Thyroid gland (tissue), 4 donors: ENCODE data around the gene CYP2C19. TPM values are rescaled to one million over a fixed set of nuclear protein-coding genes. Genes with fewer than 3 reads are reported as not detected.
"Not testable (repeated sequence)": the region's sequence is repeated elsewhere in the genome, so short reads cannot be mapped to it uniquely, and the experiment has no call there.

ENCODE experiments used
- DNase-seq, 2 donors: peaks; one replicate each; pipeline ENCODE4 v3.0.0-alpha.2; 2019
- H3K27ac ChIP-seq, 3 donors: fragments of 200-600 bp; sonication (generic); 1 replicate in 2 of 3; 2 replicates in 1 of 3; pipeline ENCODE4 v1.5.1; 2016 to 2019; ENCODE audit warnings: mild to moderate bottlenecking in 1 of 3, moderate library complexity in 1 of 3
- H3K27me3 ChIP-seq: fragments of 200-600 bp; sonication (generic); one replicate; pipeline ENCODE4 v1.5.1; 2019
- H3K36me3 ChIP-seq, 2 donors: fragments of 200-600 bp; sonication (generic); one replicate each; pipeline ENCODE4 v1.5.1; 2016 to 2019
- H3K4me1 ChIP-seq, 2 donors: fragments of 200-600 bp; sonication (generic); one replicate each; pipeline ENCODE4 v1.5.1; 2017 to 2019
- H3K4me3 ChIP-seq, 3 donors: fragments of 200-600 bp; sonication (generic); replicated peaks in 1 of 3; 1 replicate in 2 of 3; 2 replicates in 1 of 3; pipeline ENCODE4 v1.5.1; 2016; ENCODE audit warnings: mild to moderate bottlenecking in 1 of 3
- H3K9me3 ChIP-seq: fragments of 200-600 bp; sonication (generic); one replicate; pipeline ENCODE4 v1.5.1; 2017
- POLR2A ChIP-seq, 2 donors: fragments of 450-650 bp; IDR thresholded peaks; one replicate each; pipeline ENCODE4 v1.6.1; 2017; ENCODE audit warnings: antibody characterized with exemption in 2 of 2, mild to moderate bottlenecking in 2 of 2, moderate library complexity in 1 of 2
- WGBS, 2 donors: methylation state at CpG; one replicate each; pipeline ENCODE4 v1.1.5; 2017; 5-methylcytosine and 5-hydroxymethylcytosine counted together
- intact Hi-C: fragments of 100-400 bp; cut with DNase I; formaldehyde crosslinking; loops from one replicate; pipeline ENCODE4 v1.15.1; 2023
- total RNA-seq, 4 donors: library from RNA; depleted of rRNA; stranded (reverse); fragments of >200 nt; gene quantifications; one replicate each; pipeline ENCODE4 v1.2.3, GENCODE V29; 2016
- TF ChIP-seq, protein P1 (sequence below), 6 experiments: fragments of 200-600 bp in 3 of 6; fragments of 450-650 bp in 3 of 6; sonication (generic) in 3 of 6; IDR thresholded peaks; one replicate each; pipeline ENCODE4 v1.5.1; 2016 to 2019; ENCODE audit warnings: antibody characterized with exemption in 6 of 6, mild to moderate bottlenecking in 2 of 6, inconsistent platforms in 1 of 6, moderate library complexity in 1 of 6

CYP2C19 gene
- total RNA-seq, 4 donors from 2014 or later, result not detected

DNA sequence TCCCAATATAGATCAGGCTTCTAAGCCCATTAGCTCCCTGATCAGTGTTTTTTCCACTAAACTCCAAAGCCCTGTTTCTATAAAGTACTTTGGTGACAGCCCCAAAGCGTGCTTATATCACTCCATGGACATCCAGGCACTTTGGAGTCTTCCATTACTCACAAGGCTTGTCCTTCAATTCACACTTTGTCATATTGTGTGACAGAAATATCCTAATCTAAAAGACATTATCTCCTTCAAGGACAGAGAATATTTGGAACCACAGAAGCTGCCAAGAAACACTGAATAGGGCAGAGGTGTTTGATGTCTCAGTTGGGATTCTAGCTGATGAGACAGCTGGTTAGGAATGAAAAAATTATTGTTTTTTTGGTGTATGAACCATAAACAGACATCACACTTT lies 18.4 kb downstream of the CYP2C19 start:
- no peaks in the 10 kb centered on the region for H3K4me1 ChIP-seq
- DNase-seq, result no peak
- intact Hi-C loops, result no loop called here
- WGBS, 2 donors, result 71 to 73% methylated on average over 1 of the region's 1 CpG
- TF ChIP-seq, protein P1, sequence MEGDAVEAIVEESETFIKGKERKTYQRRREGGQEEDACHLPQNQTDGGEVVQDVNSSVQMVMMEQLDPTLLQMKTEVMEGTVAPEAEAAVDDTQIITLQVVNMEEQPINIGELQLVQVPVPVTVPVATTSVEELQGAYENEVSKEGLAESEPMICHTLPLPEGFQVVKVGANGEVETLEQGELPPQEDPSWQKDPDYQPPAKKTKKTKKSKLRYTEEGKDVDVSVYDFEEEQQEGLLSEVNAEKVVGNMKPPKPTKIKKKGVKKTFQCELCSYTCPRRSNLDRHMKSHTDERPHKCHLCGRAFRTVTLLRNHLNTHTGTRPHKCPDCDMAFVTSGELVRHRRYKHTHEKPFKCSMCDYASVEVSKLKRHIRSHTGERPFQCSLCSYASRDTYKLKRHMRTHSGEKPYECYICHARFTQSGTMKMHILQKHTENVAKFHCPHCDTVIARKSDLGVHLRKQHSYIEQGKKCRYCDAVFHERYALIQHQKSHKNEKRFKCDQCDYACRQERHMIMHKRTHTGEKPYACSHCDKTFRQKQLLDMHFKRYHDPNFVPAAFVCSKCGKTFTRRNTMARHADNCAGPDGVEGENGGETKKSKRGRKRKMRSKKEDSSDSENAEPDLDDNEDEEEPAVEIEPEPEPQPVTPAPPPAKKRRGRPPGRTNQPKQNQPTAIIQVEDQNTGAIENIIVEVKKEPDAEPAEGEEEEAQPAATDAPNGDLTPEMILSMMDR (IDR thresholded peaks at IDR 0.05), result no peak
- TF ChIP-seq POLR2A (IDR thresholded peaks at IDR 0.05), result no peak
- no peaks in the 10 kb centered on the region for H3K9me3 ChIP-seq
- H3K27me3 ChIP-seq, result no peaks in the 10 kb centered on the region
- no peak overlapping the region for H3K4me3 ChIP-seq
- no peak overlapping the region for H3K27ac ChIP-seq
- no peaks in the 10 kb centered on the region for H3K36me3 ChIP-seq

DNA sequence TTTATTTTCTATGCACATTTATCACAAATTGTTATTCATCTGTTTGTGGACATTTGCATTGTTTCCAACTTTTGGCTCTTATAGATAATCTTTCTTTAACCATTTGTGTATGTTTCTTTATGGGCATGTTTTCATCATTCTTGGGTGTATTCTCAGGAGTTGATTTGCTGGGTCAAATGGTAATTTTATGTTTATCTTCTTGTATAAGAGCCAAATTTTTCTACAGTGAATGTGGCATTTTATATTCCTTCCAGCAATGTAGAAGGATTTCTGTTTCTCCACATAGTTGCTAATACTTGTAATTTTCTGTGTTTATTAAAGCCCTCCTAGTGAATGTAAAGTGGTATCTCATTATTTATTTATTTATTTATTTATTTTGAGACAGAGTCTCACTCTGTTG lies 21.8 kb downstream of the CYP2C19 start:
- Histone ChIP-seq H3K4me1 (no peaks in the 10 kb centered on the region), H3K27me3 (no peaks in the 10 kb centered on the region), H3K27ac (no peak overlapping the region), H3K4me3 (no peak overlapping the region), H3K9me3 (no peaks in the 10 kb centered on the region), H3K36me3 (no peaks in the 10 kb centered on the region)
- no peak for DNase-seq
- intact Hi-C loops, result no loop called here
- TF ChIP-seq POLR2A (IDR thresholded peaks at IDR 0.05), result no peak
- TF ChIP-seq, protein P1 (IDR thresholded peaks at IDR 0.05), result no peak

DNA sequence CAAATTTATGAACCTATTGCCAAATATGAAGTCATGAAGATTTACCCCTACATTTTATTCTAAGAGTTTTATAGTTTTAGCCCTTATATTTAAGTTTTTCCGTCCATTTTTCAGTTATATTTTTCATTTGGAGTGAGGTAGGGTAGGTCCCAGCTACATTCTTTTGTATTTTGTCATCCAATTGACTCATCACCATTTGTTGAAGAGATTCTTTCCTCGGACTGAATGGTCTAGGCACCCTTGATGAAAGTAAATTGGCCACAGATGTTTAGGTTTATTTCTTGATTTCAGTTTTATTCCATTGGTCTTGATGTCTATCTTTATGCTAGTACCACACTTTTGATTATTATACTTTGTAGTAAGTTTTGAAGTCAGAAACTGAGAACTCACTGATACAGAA lies 22.7 kb downstream of the CYP2C19 start:
- intact Hi-C loops, result no loop called here
- Histone ChIP-seq H3K4me1 (no peaks in the 10 kb centered on the region), H3K27me3 (no peaks in the 10 kb centered on the region), H3K36me3 (no peaks in the 10 kb centered on the region), H3K4me3 (no peak overlapping the region), H3K27ac (no peak overlapping the region), H3K9me3 (no peaks in the 10 kb centered on the region)
- 72 to 77% methylated on average over 2 of the region's 2 CpGs for WGBS, 2 donors
- no peak for DNase-seq
- TF ChIP-seq, protein P1 (IDR thresholded peaks at IDR 0.05), result no peak
- no peak for TF ChIP-seq POLR2A (IDR thresholded peaks at IDR 0.05)

DNA sequence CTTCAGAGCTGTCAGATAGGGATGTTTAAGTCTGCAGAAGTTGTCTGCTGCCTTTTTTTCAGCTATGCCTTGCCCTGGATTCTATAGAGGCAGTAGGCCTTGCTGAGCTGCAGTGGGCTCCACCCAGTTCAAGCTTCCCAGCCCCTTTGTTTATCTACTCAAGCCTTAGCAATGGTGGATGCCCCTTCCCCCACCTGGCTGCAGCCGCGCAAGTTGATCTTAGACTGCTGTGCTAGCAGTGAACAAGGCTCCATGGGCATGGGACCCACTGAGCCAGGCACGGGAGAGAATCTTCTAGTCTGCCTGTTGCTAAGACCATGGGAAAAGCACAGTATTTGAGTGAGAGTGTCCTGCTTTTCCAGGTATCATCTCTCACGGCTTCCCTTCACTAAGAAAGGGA lies 38.1 kb downstream of the CYP2C19 start:
- H3K4me1 ChIP-seq, H3K36me3 ChIP-seq, H3K9me3 ChIP-seq, DNase-seq, H3K27me3 ChIP-seq, intact Hi-C loops, H3K27ac ChIP-seq, H3K4me3 ChIP-seq: not testable (repeated sequence)
- 70 to 80% methylated on average over 4 of the region's 4 CpGs for WGBS, 2 donors

DNA sequence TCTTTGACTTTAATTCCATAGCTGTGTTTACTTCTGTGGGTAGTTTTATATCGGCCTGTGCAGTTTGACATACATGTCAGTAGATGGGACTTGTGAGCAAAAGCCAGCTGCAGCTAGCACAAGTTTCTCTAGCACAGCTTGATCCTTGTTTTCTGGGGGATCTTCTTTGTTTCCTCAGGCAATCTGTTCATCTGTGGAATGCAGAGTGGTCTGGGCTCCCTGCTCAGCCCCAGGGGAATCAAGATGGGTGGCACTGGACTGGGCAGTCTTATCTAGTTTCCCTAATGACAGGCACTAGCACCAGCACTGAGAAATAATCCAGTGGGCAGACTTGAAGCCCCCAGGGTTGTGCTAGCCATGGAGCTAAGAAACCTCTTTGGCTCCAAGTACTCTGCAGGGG lies 40.8 kb downstream of the CYP2C19 start:
- Histone ChIP-seq H3K36me3 (no peaks in the 10 kb centered on the region), H3K9me3 (no peaks in the 10 kb centered on the region), H3K27me3 (no peaks in the 10 kb centered on the region), H3K4me3 (no peak overlapping the region), H3K4me1 (no peaks in the 10 kb centered on the region), H3K27ac (no peak overlapping the region)
- TF ChIP-seq POLR2A (IDR thresholded peaks at IDR 0.05), result no peak
- TF ChIP-seq, protein P1 (IDR thresholded peaks at IDR 0.05), result no peak
- intact Hi-C loops, result no loop called here
- 61 to 78% methylated on average over 1 of the region's 1 CpG for WGBS, 2 donors
- DNase-seq, result no peak

DNA sequence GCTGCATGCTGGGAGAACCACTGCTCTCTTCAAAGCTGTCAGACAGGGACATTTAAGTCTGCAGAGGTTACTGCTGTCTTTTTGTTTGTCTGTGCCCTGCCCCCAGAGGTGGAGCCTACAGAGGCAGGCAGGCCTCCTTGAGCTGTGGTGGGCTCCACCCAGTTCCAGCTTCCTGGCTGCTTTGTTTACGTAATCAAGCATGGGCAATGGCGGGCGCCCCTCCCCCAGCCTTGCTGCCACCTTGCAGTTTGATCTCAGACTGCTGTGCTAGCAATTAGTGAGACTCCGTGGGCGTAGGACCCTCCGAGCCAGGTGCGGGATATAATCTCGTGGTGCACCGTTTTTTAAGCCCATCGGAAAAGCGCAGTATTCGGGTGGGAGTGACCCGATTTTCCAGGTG lies 67.5 kb downstream of the CYP2C19 start:
- H3K27me3 ChIP-seq, H3K9me3 ChIP-seq, intact Hi-C loops, H3K4me1 ChIP-seq, H3K27ac ChIP-seq, H3K4me3 ChIP-seq, DNase-seq, H3K36me3 ChIP-seq: not testable (repeated sequence)
- WGBS, 2 donors, result 87 to 97% methylated on average over 12 to 13 of the region's 13 CpGs
